GM18505 (cell line): ENCODE results near the gene ZSCAN23.
A peak's percentile ranks its signal among the peaks of the same experiment; 100 is the strongest.
"Not testable (repeated sequence)": the region's sequence is repeated elsewhere in the genome, so short reads cannot be mapped to it uniquely, and the experiment has no call there.

ENCODE experiments used
- ATAC-seq: cut with Tn5 transposase; IDR thresholded peaks from one replicate; pipeline ENCODE4 v1.9.1; 2021; ENCODE audit not compliant: unreplicated experiment
- POLR2A ChIP-seq: IDR thresholded peaks from 4 replicates; pipeline ENCODE4 v1.6.1; 2011; ENCODE audit warnings: borderline replicate concordance; ENCODE audit not compliant: insufficient read depth, insufficient read length; ENCODE audit errors: extremely low read depth

Gene ZSCAN23

GRCh38 chr6:28443112-28443773 lies at the start of gene ZSCAN23:
Gene ZSCAN23 (minus strand): TSS chr6:28443491. CDS start chr6:28436266, 7,225 bp downstream.
- peak; percentile 86 for ATAC-seq

GRCh38 chr6:28491984-28492317 lies 48.7 kb upstream of the ZSCAN23 start:
- ATAC-seq = no peak
- no peak for TF ChIP-seq POLR2A

More at GRCh38 chr6:28443112-28443773, at the start of gene ZSCAN23:
- peak; percentile 85 for TF ChIP-seq POLR2A

- ATAC-seq = no peak
- no peak for TF ChIP-seq POLR2A
These were observed 47.1 kb upstream of the ZSCAN23 start for GRCh38 chr6:28490205-28490890.

GRCh38 chr6:28489366-28490204 lies 46.3 kb upstream of the ZSCAN23 start:
- peak; percentile 59 for ATAC-seq
- peak; percentile 37 for TF ChIP-seq POLR2A

- TF ChIP-seq POLR2A = no peak
- no peak for ATAC-seq
These were observed 45.6 kb upstream of the ZSCAN23 start for GRCh38 chr6:28488916-28489365.

- no peak for TF ChIP-seq POLR2A
- no peak for ATAC-seq
These were observed 43.9 kb upstream of the ZSCAN23 start for GRCh38 chr6:28486988-28487742.

GRCh38 chr6:28486533-28486932 lies 43.2 kb upstream of the ZSCAN23 start:
- TF ChIP-seq POLR2A = no peak
- no peak for ATAC-seq

- ATAC-seq = no peak
These were observed 42.2 kb upstream of the ZSCAN23 start for GRCh38 chr6:28485482-28485881.

GRCh38 chr6:28480253-28480932 lies 37.1 kb upstream of the ZSCAN23 start:
- no peak for TF ChIP-seq POLR2A
- ATAC-seq = no peak

More at GRCh38 chr6:28485482-28485881, 42.2 kb upstream of the ZSCAN23 start:
- TF ChIP-seq POLR2A = no peak

- TF ChIP-seq POLR2A = no peak
- ATAC-seq = no peak
These were observed 35.2 kb upstream of the ZSCAN23 start for GRCh38 chr6:28478518-28478917.

- no peak for ATAC-seq
- TF ChIP-seq POLR2A = no peak
These were observed 31.3 kb upstream of the ZSCAN23 start for GRCh38 chr6:28474441-28475219.

GRCh38 chr6:28469153-28469745 lies 26.0 kb upstream of the ZSCAN23 start:
- ATAC-seq = not testable (repeated sequence)

- no peak for TF ChIP-seq POLR2A
- no peak for ATAC-seq
These were observed 24.8 kb upstream of the ZSCAN23 start for GRCh38 chr6:28468056-28468455.
